Gastroesophageal sphincter (tissue), 3 donors: ENCODE data around the gene PIK3IP1.

Experiments used
- POLR2A ChIP-seq, 2 donors: fragments of 450-650 bp; IDR thresholded peaks; one replicate each; pipeline ENCODE4 v1.6.1; 2017; ENCODE audit warnings: antibody characterized with exemption in 2 of 2, mild to moderate bottlenecking in 2 of 2, moderate library complexity in 1 of 2
- POLR2AphosphoS5 ChIP-seq: sonication (generic); formaldehyde crosslinking; IDR thresholded peaks from one replicate; pipeline ENCODE4 v1.6.1; 2017; ENCODE audit warnings: antibody characterized with exemption
- TF ChIP-seq, protein P1 (sequence below), 4 experiments: fragments of 200-600 bp in 2 of 4; fragments of 450-650 bp in 2 of 4; sonication (generic) in 1 of 4; IDR thresholded peaks; one replicate each; pipeline ENCODE4 v1.5.1; 2017 to 2019; ENCODE audit warnings: antibody characterized with exemption in 4 of 4, mild to moderate bottlenecking in 2 of 4, moderate library complexity in 2 of 4

DNA sequence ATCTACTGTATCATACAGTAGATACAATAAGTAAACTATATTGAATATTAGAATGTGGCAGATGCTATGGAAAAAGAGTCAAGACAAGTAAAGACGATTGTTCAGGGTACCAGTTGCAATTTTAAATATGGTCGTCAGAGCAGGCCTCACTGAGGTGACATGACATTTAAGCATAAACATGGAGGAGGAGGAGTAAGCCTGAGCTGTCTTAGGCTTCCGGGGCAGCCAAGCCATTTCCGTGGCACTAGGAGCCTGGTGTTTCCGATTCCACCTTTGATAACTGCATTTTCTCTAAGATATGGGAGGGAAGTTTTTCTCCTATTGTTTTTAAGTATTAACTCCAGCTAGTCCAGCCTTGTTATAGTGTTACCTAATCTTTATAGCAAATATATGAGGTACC is 14.5 kb downstream of the PIK3IP1 start:
- TF ChIP-seq, protein P1, sequence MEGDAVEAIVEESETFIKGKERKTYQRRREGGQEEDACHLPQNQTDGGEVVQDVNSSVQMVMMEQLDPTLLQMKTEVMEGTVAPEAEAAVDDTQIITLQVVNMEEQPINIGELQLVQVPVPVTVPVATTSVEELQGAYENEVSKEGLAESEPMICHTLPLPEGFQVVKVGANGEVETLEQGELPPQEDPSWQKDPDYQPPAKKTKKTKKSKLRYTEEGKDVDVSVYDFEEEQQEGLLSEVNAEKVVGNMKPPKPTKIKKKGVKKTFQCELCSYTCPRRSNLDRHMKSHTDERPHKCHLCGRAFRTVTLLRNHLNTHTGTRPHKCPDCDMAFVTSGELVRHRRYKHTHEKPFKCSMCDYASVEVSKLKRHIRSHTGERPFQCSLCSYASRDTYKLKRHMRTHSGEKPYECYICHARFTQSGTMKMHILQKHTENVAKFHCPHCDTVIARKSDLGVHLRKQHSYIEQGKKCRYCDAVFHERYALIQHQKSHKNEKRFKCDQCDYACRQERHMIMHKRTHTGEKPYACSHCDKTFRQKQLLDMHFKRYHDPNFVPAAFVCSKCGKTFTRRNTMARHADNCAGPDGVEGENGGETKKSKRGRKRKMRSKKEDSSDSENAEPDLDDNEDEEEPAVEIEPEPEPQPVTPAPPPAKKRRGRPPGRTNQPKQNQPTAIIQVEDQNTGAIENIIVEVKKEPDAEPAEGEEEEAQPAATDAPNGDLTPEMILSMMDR (IDR thresholded peaks at IDR 0.05), result no peak
- TF ChIP-seq POLR2A (IDR thresholded peaks at IDR 0.05), result no peak
- TF ChIP-seq POLR2AphosphoS5, result no peak
